ENCODE measurements around the gene NECAB3. TPM values are rescaled to one million over a fixed set of nuclear protein-coding genes. Genes with fewer than 3 reads are reported as not detected.

The NECAB3 gene
- total RNA-seq = 24.1 TPM

- intact Hi-C loops (cut with DNase I) = no loop called here
- ATAC-seq = peak; percentile 76
- peak; percentile 90 for DNase-seq (ENCODE audit: low spot score)
These were observed at the start of gene NECAB3 for GRCh38 chr20:33674294-33675135. Gene NECAB3, minus strand, starts transcription at chr20:33674428. Its CDS starts 76 bp downstream, at chr20:33674352.

- intact Hi-C loops (cut with DNase I) = no loop called here
- ATAC-seq (no peak), DNase-seq (ENCODE audit: low spot score) (no peak)
These were observed 47.3 kb upstream of the NECAB3 start for GRCh38 chr20:33721391-33722140.

GRCh38 chr20:33719989-33720709, 45.9 kb upstream of the NECAB3 start, which contains the start of gene PXMP4:
Gene PXMP4, minus strand, starts transcription at chr20:33720310. Its CDS starts 103 bp downstream, at chr20:33720207.
- ATAC-seq (peak; percentile 99), DNase-seq (ENCODE audit: low spot score) (peak; percentile 92)
- intact Hi-C loops (cut with DNase I) = no loop called here

GRCh38 chr20:33719277-33719988, 45.2 kb upstream of the NECAB3 start:
- DNase-seq (ENCODE audit: low spot score) (no peak), ATAC-seq (no peak)
- intact Hi-C loops (cut with DNase I) = no loop called here

GRCh38 chr20:33716498-33716897, 42.3 kb upstream of the NECAB3 start:
- no peak for ATAC-seq
- intact Hi-C loops (cut with DNase I) = no loop called here
- DNase-seq (ENCODE audit: low spot score) = no peak

GRCh38 chr20:33713865-33714367, 39.7 kb upstream of the NECAB3 start:
- no peak for DNase-seq (ENCODE audit: low spot score)

GRCh38 chr20:33711446-33711738, 37.2 kb upstream of the NECAB3 start:
- intact Hi-C loops (cut with DNase I) = no loop called here
- no peak for ATAC-seq
- no peak for DNase-seq (ENCODE audit: low spot score)

More at GRCh38 chr20:33713865-33714367, 39.7 kb upstream of the NECAB3 start:
- no peak for ATAC-seq
- intact Hi-C loops (cut with DNase I) = no loop called here

GRCh38 chr20:33710681-33711445, 36.6 kb upstream of the NECAB3 start:
- intact Hi-C loops (cut with DNase I) = no loop called here
- ATAC-seq (no peak), DNase-seq (ENCODE audit: low spot score) (no peak)

- ATAC-seq (no peak), DNase-seq (ENCODE audit: low spot score) (no peak)
- intact Hi-C loops (cut with DNase I) = no loop called here
These were observed 35.8 kb upstream of the NECAB3 start for GRCh38 chr20:33709905-33710541.

GRCh38 chr20:33709398-33709797, 35.2 kb upstream of the NECAB3 start:
- DNase-seq (ENCODE audit: low spot score) (no peak), ATAC-seq (no peak)
- intact Hi-C loops (cut with DNase I) = no loop called here

GRCh38 chr20:33707668-33708067, 33.4 kb upstream of the NECAB3 start:
- ATAC-seq (no peak), DNase-seq (ENCODE audit: low spot score) (no peak)
- intact Hi-C loops (cut with DNase I) = no loop called here

- intact Hi-C loops (cut with DNase I) = no loop called here
- DNase-seq (ENCODE audit: low spot score) = no peak
- ATAC-seq = no peak
These were observed 30.1 kb upstream of the NECAB3 start for GRCh38 chr20:33704197-33704924.

- DNase-seq (ENCODE audit: low spot score) (no peak), ATAC-seq (no peak)
- intact Hi-C loops (cut with DNase I) = no loop called here
These were observed 29.4 kb upstream of the NECAB3 start for GRCh38 chr20:33703498-33704137.

- ATAC-seq (no peak), DNase-seq (ENCODE audit: low spot score) (no peak)
- intact Hi-C loops (cut with DNase I) = no loop called here
These were observed 28.6 kb upstream of the NECAB3 start for GRCh38 chr20:33702861-33703260.

- ATAC-seq = no peak
- intact Hi-C loops (cut with DNase I) = no loop called here
- no peak for DNase-seq (ENCODE audit: low spot score)
These were observed 27.6 kb upstream of the NECAB3 start for GRCh38 chr20:33701629-33702450.
